Coronary artery (tissue), 2 donors: ENCODE data around the gene SOAT2.

ENCODE experiments used
- DNase-seq: peaks from one replicate; pipeline ENCODE4 v3.0.0-alpha.2; 2017; ENCODE audit warnings: low spot score
- H3K27ac ChIP-seq, 2 donors: fragments of 200-600 bp; sonication (generic); one replicate each; pipeline ENCODE4 v1.5.1; 2016 to 2019
- H3K4me3 ChIP-seq: fragments of 200-600 bp; sonication (generic); 2 replicates; pipeline ENCODE4 v1.5.1; 2016; ENCODE audit warnings: mild to moderate bottlenecking, moderate library complexity
- TF ChIP-seq, protein P1 (sequence below): fragments of 200-600 bp; sonication (generic); IDR thresholded peaks from one replicate; pipeline ENCODE4 v1.5.1; 2019; ENCODE audit warnings: antibody characterized with exemption

SOAT2 gene

DNA sequence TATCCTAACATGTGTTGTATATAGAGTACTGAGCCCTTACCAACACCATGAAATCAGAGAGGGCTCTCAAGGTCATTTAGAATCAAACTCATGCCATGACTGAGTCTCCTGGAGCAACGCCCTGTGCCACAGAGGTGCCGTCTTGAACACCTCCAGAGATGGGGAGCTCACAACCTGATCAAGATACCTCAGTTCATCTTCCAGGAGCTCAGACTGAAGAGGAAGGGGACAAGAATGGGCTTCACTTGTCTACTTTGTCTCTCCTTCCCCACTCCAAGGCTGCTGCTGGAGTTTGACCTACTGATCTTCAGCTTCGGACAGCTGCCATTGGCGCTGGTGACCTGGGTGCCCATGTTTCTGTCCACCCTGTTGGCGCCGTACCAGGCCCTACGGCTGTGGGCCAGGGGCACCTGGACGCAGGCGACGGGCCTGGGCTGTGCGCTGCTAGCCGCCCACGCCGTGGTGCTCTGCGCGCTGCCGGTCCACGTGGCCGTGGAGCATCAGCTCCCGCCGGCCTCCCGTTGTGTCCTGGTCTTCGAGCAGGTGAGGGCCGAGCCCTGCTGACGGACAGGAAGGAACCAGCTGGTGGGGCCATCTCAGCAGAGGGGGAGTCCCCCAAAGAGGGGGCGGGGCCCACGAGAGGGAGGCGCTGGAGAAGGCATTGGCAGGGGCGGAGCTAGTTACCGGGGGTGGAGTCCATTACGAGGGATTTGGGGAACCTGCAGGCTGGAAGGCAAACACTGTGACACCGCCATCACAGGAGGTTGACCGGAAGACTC lies 12.0 kb downstream of the SOAT2 start:
- DNase-seq, result peak; percentile 57
- Histone ChIP-seq H3K4me3 (no peak overlapping the region), H3K27ac (peak overlapping the region; percentile 81 to 94)
- TF ChIP-seq, protein P1, sequence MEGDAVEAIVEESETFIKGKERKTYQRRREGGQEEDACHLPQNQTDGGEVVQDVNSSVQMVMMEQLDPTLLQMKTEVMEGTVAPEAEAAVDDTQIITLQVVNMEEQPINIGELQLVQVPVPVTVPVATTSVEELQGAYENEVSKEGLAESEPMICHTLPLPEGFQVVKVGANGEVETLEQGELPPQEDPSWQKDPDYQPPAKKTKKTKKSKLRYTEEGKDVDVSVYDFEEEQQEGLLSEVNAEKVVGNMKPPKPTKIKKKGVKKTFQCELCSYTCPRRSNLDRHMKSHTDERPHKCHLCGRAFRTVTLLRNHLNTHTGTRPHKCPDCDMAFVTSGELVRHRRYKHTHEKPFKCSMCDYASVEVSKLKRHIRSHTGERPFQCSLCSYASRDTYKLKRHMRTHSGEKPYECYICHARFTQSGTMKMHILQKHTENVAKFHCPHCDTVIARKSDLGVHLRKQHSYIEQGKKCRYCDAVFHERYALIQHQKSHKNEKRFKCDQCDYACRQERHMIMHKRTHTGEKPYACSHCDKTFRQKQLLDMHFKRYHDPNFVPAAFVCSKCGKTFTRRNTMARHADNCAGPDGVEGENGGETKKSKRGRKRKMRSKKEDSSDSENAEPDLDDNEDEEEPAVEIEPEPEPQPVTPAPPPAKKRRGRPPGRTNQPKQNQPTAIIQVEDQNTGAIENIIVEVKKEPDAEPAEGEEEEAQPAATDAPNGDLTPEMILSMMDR, result no peak

DNA sequence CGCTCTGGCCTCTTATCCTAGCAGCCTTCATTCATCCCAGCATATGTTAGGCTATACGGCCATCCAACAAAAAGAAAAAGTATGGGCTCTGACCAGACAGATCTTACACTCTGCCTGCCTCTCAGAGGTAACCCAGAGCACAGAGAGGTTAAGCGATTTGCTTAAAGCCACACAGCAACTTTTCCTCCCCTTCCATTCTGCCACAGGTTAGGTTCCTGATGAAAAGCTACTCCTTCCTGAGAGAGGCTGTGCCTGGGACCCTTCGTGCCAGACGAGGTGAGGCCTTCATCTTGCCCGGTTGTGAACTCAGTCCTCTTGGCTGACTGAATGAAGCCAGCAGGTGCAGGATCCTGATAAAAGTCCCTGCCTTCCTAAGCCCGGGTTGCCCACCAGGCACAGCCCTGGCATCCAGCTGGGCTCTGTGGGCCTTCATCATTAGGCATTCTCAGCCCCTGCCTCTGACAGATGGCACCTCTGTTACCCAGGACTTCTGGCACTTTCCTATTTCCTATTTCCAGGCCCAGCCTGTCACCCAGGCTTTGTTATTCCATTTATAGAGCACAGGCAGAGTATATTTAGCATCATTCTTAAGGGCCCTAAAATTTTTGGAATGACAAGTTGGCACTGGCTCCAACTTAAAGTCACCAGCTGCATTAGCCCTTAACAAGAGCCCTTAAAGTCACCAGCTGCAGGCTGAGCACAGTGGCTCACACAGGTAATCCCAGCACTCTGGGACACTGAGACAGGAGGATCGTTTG lies 12.8 kb downstream of the SOAT2 start:
- TF ChIP-seq, protein P1, result no peak
- H3K4me3 ChIP-seq, result no peak overlapping the region
- peak; percentile 72 for DNase-seq
- H3K27ac ChIP-seq, result peak overlapping the region; percentile 81 to 94

DNA sequence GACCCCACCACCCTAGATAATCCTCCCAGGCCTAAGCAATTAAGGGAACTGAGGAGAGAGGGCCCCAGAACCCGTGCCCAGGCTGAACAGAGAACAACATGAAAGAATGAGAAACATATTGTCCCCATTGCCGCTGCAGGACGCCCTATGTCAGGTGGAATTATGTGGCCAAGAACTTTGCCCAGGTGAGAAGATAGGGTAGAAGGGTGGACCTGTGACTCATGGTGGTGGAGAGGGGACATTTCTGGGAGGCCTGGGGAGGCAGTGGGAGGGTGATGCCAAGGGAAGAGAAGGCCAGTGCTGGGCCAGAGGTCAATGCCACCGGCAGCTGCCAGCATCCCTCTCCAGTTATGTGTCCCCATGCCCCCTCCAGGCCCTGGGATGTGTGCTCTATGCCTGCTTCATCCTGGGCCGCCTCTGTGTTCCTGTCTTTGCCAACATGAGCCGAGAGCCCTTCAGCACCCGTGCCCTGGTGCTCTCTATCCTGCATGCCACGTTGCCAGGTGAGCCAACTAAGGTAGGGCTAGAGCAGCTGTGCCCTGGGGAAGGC lies 15.5 kb downstream of the SOAT2 start:
- TF ChIP-seq, protein P1, result no peak
- peak; percentile 60 for DNase-seq
- H3K4me3 ChIP-seq, result no peak overlapping the region
- no peak overlapping the region for H3K27ac ChIP-seq

DNA sequence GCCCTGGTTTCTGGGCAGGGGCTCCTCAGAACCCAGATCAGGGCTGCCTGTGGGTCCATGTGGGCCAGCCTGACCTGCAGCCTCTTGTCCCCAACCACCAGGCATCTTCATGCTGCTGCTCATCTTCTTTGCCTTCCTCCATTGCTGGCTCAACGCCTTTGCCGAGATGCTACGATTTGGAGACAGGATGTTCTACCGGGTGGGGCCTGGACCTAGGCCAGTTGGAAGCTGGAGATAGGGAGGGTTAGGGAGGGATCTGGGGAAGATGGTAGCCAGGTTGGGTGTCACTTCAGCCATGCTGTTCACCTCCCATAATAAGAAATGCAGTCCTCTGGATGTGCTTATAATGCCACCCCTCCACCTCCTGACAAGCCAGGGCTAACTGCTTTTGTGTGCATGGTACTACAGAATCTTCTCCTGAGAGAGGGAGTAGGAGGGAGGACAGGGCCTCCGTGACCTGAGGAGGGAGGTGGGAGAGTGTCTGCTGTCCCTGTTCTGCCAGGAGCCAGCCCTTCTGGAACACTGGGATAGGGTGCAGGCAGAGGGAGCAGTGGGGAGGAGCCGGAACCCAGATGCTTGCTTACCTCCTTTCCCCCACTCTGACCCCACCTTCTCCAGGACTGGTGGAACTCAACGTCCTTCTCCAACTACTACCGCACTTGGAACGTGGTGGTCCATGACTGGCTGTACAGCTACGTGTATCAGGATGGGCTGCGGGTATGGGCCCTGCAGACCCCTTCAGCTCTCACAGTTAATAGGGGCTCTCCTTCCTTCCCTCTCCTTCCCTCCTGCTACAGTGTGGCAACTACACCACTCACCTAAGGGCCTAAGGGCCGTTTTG lies 17.6 kb downstream of the SOAT2 start:
- Histone ChIP-seq H3K27ac (no peak overlapping the region), H3K4me3 (no peak overlapping the region)
- peak; percentile 52 for DNase-seq
- TF ChIP-seq, protein P1, result no peak

DNA sequence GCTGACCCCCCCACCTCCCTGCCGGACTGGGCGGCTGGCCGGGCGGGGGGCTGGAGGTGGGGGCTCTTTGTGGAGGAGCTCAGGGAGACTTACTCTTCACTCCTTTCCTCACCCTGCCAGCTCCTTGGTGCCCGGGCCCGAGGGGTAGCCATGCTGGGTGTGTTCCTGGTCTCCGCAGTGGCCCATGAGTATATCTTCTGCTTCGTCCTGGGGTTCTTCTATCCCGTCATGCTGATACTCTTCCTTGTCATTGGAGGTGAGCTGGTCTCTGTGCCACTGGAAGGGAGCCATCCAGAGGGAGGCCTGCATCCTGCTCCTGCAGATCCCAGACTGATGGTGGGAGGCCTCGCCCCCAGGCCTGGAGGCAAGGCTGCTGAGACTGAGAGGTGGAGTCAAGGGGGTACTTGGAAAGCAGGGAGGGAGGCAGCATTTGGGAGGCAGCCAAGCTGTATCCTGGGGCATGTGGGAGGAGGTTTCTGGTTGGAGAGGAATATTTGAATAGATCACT lies 19.7 kb downstream of the SOAT2 start:
- DNase-seq, result peak; percentile 53
- Histone ChIP-seq H3K27ac (no peak overlapping the region), H3K4me3 (no peak overlapping the region)
- TF ChIP-seq, protein P1, result no peak

DNA sequence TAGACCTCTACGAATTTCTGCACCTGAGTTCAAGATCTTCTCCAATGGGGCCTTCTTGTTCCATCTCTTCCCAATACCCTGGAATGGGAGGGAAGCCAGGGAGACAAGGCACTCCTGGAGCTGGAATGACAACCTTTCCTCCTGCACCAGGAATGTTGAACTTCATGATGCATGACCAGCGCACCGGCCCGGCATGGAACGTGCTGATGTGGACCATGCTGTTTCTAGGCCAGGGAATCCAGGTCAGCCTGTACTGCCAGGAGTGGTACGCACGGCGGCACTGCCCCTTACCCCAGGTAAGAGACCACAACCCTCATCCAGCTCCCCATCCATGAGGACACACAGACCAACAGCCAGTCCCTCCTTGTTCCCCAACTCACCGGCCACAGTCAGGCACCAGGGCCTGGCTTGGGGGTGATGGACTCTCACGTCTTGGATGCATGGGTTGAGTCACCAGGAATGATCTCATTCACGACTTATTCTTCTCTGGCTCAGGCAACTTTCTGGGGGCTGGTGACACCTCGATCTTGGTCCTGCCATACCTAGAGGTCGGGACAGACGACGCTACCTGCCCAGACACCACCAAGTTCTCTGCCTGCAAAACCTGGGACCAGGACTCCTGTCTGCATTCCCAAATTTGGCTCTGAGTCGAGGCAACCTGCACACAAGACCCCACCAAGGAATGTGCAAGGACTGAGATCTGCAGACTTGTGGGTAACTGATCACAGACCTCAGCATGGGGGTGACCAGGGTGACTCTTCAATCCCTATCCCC lies 20.5 kb downstream of the SOAT2 start:
- TF ChIP-seq, protein P1, result no peak
- Histone ChIP-seq H3K4me3 (no peak overlapping the region), H3K27ac (no peak overlapping the region)
- peak; percentile 62 for DNase-seq
